B cell (primary cell): ENCODE data around the gene LYRM2.

Experiments used
- EZH2 ChIP-seq: IDR thresholded peaks from 2 replicates; pipeline ENCODE4 v1.6.1; 2012; ENCODE audit warnings: borderline replicate concordance, low read depth, mild to moderate bottlenecking, moderate library complexity, low read length; ENCODE audit not compliant: insufficient read depth, poor library complexity, severe bottlenecking
- TF ChIP-seq, protein P1 (sequence below): fragments of 200-600 bp; IDR thresholded peaks from one replicate; pipeline ENCODE4 v1.8.0; 2022; ENCODE audit warnings: antibody characterized with exemption, mild to moderate bottlenecking

DNA sequence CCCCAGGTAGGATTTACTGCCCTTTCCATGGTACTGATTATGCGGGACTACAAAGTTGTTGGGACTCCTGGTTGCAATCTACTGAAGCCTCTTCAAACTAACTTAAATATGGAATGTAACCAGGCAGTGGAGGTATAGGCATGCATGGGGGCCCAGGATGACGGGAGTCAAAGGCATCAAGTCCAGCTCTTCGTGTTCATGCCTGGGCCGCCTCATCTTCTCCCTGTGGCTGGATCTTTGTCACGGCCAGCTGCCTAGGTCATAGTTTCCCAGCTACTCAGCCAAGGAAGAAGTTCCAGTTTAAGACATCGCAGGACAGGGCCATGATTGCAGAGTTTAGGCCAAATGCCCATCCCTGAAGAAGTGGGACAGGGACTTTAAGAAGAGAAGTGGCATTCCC, 20.5 kb downstream of the LYRM2 start:
- TF ChIP-seq, protein P1, sequence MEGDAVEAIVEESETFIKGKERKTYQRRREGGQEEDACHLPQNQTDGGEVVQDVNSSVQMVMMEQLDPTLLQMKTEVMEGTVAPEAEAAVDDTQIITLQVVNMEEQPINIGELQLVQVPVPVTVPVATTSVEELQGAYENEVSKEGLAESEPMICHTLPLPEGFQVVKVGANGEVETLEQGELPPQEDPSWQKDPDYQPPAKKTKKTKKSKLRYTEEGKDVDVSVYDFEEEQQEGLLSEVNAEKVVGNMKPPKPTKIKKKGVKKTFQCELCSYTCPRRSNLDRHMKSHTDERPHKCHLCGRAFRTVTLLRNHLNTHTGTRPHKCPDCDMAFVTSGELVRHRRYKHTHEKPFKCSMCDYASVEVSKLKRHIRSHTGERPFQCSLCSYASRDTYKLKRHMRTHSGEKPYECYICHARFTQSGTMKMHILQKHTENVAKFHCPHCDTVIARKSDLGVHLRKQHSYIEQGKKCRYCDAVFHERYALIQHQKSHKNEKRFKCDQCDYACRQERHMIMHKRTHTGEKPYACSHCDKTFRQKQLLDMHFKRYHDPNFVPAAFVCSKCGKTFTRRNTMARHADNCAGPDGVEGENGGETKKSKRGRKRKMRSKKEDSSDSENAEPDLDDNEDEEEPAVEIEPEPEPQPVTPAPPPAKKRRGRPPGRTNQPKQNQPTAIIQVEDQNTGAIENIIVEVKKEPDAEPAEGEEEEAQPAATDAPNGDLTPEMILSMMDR = no peak
- TF ChIP-seq EZH2 = no peak
